Dedifferentiated amniotic fluid mesenchymal stem cell (primary cell): Measurements from ENCODE around the gene COG2.
A peak's percentile ranks its signal among the peaks of the same experiment; 100 is the strongest.

Experiments used
- DNase-seq: peaks from one replicate; pipeline ENCODE4 v3.0.0-alpha.2; 2016; ENCODE audit errors: extremely low spot score

COG2 gene

DNA sequence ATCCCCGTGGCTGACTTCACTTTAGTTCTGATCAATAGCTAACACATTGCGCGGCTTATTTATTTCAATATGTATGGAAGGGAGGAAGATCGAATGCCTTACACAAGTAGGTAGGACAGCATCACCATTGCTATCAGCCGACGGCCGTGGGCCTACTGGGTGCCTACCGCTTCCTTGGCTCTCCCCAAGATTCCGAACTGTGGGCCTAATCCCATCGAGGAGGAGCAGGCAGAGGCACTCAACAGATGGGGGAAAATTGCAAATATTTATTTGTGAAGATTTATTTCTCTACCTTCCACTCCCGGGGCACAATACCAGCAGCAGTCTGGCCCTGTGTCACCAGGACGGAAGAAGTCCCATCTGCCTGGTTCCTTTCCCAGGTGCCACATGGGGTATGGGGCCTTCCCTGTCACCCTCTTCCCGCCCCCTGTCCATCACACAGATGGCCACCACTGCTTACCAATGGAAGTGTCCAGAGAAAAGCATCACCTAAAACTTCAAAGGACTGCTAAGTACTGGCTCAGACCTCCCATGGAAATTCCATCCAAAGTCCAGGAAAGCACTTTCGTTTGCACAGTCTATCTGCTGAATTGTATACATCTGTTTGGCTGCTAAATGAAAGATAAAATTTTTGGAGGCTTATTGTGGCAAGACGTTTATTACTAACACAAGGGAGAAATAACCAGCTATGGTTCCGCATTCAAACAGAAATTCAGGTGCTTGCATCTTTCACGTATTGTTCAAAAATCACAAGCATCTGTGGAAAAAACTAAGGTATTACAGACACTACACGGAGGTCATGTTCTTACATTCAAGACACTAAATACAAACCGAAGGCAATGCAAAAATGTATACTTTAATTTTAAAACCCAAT, 59.9 kb downstream of the COG2 start:
- DNase-seq: no peak

DNA sequence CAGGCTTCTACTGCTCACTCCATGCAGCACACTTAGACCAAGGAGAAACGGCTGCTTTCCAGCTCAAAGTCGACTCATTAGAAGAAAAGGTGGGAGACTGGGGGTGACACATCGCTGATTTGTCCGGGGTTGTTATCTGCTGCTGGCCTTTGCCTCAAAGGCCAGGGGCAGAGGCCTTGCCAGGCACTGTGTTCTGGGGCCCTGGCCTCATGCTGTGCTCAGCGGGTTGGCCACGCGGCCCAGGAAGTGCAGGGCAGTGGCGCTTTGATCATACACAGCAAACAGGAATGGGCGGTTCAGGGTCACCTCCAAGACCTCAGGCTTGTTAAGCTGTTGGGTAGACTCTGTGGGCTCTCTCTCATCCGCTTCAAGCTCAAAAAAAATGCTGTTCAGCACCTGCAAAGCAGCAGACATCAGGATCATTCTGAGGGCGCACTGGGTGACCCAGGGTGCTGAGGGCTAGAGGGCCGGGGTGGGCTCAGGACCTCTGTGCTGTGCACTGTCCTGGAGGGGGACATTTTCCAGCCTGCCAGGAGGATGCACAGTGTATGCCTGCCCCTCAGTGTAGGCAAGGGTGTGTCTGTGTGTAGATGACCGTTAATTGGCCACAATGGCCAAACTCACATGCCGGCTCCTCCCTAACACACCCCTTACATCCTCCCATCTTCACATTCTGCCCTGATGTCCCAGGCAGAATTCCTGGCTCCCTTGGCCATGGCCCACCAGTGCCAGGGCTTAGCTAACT, 60.8 kb downstream of the COG2 start:
- DNase-seq: no peak

DNA sequence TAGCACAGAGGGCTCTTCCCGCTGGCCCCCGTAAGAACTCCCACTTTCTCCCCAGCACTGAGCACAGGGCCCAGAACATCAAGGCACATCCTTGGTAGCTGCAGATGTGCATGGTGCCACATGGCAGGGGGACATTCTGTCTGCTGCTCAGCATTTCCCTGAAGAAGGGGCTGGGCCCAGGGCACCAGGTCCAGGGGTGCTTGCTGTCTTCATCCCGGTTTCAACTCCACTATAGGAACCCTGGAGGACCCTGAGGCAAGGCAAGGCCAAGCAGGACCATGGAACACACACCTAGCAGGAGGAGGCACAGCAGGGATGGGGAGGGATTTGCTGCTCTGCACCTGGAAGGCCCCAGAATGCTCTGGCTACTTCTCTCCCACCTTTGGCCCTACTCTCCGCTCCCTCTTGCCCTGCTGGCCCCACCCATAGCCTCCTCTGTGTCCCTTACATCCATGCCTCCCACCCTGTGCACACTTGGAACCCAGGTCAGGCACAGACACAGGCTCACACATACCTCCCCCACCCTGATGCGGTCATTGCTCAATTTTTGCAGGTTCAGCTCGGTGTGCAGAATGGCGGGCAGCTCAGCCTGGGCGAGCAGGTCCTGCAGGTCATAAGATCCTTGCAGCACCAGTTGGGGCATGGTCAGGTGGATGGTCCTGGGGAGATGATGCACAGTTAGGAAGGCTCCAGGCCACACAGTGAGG, 61.6 kb downstream of the COG2 start:
- DNase-seq: no peak

DNA sequence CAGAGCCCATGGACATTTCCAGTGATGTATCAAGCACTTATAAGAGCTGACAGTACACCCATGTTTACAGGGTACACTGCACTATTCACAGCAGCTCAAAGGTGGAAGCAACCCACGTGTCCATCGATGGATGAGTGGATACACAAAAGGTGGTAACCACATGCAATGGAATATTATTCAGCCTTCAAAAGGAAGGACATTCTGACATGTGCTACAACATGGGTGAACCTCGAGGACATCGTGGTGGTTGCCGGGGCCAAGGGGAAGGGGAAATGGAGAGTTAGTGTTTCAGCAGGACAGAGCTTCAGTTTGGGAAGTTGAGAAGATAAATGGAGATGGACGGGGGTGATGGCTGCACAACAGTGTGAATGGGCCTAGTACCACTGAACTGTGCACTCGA, 62.5 kb downstream of the COG2 start:
- DNase-seq: no peak

DNA sequence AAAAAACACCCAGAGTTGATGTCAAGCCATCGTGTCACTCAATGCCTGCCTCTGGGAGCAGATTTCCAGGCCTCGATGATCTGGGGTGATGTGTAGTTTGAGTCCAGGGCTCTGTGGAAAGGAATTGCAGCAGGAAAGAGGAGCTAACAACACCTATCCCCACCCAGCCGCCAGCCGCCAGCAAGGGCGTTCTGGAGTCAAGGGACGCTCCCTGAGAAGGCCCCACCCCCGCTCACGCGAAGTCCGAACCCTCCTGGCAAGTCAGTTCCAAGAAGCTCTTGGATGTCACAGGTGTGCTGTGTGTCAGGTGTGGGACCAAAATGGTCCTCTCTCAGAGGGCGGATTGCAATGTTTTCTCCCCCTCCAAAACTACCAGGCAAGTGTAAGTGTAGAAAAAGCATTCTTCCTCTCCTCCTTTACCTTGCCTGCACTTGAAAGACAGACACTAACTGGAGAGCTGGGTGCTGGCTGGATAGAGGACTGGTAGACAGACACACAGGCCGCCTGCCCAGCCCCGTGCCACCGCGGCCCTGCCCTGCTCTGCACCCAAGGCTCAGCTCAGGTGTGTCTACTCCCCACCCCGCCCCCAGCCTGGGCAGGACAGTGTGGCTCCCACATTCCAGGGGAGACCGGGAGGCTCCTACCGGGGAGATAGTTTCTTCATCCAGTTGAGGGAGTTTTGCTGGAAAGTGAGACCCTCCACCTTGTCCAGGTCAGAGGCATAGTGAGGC, 63.2 kb downstream of the COG2 start:
- DNase-seq: no peak

DNA sequence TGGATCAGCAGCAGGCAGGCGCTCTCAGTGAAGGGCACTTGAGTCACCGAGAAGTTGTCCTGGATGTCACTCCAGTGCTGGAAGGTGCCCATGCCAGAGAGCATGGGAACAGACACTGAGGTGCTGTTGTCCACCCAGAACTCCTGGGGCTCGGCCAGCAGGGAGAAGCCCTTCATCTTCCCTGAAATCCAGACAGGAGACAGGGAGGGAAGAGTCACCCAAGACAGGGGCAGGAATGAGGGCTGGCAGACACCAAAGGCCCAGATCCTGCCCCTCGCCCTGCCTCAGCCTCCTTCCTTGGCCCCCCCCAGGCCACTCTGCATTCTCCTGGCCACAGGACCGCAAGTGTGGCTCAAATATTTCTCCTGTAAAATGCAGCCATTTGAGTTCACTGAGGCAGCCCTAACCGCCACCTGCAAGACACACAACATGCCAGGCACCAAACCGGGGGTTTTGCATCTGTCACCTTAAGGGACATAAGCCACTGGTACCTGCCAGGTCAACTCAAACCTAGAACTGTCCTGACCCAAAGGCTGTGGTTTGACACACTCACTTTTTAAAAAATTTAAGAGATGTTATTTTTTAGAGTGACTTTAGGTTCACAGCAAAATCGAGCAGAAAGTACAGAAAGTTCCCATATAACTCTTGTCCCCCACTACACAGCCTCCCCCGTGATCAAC, 63.9 kb downstream of the COG2 start:
- no peak for DNase-seq

DNA sequence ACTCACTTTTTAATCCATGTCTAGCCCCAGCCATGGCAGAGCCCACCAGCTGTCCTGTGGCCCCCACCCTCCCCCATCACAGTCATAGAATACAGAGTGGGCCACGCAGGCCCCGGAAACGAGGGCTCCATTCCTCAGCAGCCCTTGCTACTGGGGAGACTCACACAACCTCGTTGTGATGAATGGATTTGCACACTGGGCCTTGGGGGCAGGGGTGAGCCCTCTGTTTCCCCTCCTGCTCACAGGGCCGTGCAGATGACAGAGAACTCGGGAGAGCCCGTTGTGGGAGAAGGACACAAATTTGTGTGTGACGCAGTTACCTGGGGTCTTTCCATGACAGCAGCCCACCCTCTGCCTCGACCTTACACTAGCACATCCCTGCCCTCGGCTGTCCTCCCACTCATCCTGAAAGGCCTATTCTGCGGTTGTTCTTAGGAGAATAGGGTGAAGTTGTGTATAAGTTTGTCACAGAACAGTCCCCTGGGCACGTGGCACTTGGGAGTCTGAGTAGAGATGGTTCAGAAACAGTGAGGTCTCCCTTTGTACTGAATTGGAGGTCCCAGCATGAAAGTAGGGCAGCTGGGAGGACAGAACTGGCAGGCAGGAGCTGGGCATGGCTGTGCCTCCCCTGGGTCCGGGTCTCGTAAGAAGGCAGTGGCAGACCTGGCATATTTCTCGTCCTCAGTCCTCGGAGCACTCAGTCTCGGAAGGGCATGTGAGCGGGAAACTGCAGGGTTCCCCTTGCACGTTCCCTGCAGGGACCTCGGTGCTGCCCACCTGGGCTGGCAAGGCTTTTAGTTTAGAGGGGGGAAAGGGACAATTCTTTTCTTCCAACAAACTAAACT, 64.8 kb downstream of the COG2 start:
- DNase-seq: no peak

DNA sequence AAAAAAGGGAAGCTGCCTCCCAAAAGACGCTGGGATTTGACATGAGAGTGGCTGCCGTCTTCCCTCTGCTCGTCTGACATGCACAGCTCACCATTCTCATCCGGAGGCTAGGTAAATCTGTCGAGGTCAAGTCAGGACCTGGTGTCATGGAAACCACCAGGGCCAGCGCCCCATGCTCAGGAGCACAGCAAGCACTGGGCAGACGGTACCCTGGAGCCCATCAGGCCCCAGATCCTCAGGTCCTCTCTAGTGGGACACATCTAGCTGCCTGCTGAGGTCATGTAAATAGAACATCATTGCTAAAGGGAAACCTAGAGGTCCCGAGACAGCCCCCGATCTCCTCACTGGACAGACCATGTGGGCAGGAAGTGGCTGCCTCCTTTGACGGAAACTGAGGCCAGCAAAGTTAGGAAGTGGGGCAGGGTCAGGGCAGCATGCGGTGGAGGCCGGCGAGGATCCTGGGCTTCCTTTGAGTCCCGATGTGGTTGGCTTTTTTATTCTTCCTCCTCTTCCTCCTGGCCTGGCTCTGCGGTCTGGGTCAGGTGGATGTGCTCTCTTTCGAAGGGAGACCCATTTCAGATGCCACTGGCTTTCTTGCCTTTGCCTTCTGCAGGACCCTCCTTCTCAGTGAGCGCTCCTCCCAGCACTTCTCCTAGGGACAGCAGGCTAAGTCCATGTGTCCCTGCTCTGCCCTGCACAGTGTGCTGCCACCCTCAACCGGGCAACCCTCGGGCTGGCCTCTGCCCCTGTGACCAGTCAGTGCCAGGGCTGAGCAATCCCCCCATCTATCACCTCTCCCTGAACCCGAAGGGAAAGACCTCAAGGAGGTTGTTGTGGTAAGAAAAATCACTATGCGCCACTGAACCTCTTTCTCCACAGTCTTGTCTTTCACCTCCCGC, 65.7 kb downstream of the COG2 start:
- no peak for DNase-seq

DNA sequence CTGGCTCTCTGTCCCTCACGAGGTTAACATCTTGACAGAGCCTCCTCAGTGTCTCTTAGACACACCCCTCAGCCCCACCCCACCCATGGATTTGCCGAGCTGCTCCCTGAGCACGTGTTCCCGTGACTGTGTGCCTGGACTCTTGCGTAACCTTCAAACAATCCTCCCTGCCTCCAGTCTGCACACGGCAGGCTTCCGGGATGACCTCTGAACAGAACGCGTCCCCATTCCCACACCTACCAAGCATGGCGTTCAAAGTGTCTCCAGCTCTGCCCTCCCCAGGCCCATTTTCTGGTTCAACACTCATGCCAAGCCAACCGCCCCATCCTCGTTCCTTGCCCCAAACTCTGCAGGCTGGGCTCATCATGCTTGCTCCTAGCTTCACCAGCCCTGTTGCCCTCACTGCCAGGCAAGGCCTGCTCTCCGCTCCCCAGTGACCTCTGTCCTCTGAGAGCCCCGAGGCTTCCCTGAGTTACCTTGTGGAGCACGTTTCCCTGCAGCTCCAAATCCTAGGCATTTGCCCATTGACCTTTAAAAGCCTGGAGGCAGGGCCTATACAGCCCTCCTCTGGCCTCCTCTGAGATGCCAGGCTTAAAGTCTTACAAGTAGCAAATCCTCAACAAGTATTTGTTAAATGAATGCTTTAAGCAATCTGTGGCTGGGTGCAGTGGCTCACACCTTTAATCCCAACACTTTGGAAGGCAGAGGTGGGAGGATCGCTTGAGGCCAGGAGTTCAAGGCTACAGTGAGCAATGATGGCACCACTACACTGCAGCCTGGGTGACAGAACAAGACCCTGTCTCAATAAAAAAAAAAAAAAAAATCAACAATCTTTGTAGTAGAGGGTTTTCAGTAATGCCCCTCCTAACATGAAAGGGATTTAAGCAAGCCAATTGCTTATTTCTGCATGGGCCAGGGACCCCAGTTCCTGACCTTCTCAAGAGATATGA, 66.6 kb downstream of the COG2 start:
- no peak for DNase-seq

DNA sequence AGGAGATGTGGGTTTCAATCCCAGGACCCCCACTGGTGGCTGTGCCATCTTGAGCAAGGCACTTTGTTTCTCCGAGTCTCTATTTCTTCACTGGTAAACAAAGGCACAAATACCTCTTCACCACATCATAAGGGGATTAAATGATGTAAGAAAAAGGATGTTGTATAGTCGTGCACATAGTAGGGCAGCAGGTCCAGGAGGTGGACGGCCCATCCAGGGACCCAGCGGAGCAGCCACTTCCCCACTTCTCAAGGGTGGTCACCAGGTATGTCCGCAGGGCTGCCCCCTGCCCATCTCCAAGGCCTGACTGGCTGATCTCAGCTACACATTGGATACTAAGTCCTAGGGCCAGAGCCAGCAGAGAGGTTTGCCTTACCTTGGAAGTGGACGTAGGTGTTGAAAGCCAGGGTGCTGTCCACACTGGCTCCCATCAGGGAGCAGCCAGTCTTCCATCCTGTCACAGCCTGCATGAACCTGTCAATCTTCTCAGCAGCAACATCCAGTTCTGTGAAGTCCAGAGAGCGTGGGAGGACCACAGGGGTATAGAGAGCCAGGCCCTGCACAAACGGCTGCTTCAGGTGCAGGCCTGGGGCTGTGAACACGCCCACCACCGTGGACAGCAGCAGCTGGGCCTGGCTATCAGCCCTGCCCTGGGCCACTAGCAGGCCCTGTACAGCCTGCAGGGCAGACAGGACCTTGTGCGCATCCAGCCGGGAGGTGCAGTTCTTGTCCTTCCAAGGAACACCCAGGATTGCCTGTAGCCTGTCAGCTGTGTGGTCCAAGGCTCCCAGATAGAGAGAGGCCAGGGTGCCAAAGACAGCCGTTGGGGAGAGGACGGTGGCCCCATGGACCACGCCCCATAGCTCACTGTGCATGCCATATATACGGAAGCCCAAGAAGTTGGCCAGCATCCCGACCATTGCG, 67.6 kb downstream of the COG2 start:
- DNase-seq: no peak

DNA sequence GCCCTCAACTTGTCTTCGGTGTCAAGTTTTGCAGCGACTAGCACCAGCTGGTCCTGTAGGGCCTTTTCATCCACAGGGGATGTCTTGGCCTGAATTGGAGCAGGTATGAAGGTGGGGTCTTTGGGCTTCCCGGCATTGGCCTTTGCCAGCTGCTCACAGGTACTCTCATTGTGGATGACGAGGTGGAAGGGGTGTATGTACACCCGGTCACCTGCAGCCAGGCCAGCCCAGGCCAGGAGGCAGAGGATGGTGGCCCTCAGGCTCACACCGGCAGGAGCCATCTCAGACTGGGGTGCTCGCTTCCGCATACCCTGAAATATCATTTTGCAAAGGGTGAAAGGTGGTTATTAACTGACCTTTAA, 68.2 kb downstream of the COG2 start:
- DNase-seq: no peak

DNA sequence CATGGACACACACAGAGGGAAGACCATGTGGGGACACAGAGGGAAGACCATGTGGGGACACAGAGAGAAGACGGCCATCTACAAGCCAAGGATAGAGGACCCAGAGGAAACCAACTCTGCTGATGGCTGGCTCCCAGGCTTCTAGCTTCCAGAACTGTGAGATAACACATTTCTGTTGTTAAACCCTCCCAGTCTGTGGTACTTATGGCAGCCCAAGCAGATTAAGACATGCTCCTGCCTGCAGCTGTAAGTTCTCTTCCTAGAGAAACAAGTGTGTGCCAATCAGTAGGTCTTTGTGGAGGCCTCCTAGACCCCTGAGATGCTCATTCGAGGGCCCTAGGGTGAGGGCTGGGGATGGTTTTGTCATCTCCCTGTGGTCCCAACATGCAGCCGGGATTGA, 69.0 kb downstream of the COG2 start:
- no peak for DNase-seq

DNA sequence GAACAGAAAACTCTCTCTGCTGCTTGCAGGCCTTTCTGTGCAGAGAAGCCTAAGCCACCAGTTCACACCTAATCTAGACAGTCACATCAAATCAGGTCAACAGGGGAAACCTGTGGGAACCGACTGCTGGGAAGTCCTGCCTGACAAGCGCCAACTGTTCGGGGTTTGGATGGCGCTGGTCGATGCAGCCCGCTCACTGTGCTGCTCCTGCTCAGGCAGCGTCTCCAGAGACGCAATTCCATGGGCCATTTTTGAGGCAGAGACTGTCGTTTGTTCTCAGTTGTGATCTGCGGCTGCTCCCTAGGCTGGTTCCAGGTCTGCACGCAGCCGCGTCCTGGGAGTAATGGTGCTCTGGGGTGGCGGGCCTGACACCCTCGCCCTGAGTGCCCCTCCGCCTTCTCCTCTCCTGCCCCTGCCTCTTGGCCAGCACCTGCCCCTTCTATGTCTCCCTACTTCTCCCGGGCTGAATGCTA, 70.2 kb downstream of the COG2 start:
- DNase-seq: no peak

DNA sequence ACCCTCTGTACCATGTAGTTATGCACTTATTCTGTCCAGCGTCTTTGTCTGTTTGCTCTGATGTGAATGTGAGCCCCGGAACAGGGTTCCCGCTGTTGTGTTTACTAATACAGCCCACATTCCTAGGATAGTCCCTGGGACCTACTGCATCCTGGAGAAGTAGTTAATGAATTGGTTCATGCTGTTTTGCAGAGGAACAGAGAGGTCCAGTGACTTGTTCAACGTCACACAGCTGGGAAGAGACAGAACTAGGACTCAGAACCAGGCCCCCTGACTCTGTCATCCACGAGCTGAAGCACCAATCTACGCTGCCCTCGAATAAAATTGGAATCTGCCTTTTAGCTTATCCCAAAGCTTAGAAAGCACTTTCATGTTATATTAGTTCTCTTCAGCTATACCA, 70.9 kb downstream of the COG2 start:
- no peak for DNase-seq

DNA sequence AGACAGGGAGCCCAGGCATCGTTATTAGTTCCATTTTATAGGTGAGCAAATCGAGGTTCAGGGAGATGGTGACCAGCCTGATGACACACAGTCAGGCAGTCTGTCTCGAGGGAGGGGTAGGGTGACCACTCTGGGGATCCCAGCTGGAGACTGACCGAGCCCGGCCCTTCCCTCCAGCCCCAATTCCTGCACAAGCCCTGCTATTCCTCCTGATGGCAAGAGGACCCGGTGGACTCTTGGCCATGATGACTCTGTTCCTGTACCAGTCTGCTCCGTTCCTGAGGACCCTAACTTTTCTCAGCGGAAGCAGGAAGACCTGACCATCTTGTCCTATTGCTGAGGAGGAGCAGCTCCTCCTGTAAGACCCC, 71.2 kb downstream of the COG2 start:
- DNase-seq: no peak

DNA sequence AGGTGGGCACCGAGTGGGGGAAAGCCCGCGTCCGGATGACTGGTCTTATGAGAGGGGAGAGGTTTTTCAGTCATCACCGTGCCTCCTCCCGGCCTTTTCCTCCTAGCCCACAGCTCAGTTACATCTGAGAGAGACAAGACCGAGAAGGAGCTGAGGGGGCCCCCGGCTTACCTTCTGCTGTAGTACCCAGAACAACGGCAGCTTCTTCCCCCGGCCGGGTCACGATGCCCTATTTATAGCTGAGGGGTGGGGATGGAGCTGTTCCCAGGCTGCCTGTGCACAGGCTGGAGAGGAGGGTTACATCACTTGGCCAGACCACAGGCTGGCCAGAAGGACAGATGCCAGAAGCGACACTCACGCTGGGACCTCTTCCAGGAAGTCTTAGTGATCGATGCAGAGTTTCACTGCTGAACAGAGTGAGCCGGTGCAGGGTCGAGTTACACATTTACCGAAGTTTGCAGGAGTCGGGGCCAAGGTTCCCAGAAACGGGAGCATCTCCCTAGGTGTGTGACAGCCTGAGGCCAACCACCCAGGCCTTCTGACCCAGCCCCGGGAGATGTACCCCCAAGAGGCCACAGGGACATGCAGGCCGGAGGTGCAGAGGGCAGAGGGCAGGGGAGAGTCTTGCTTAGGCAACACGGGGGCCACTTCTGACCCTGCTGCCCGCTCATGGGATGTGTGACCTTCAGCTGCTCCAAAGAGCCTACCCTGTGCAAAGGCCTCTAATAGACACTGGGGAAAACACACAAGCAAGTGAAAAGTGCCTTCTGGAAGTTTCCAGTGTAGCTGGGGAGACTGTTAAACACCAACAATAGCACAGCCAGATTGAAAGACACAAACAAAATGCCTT, 71.9 kb downstream of the COG2 start, which contains the start of gene AGT:
AGT (minus strand) TSS at position 208 of the 850 bp plus-strand sequence. CDS start 3,299 bp downstream, outside the sequence.
- peak; percentile 79 for DNase-seq
